Hypothalamus (tissue), 51 donors: Measurements from ENCODE around the gene TXNDC12.
A peak's percentile ranks its signal among the peaks of the same experiment; 100 is the strongest.
"Not testable (repeated sequence)": the region's sequence is repeated elsewhere in the genome, so short reads cannot be mapped to it uniquely, and the experiment has no call there.

Experiments used
- DNase-seq, 51 donors: peaks; one replicate each; lab custom pipeline; 2025; lab: John Stamatoyannopoulos, UW

The TXNDC12 gene

GRCh38 chr1:52053862-52054261 is 1.1 kb downstream of the TXNDC12 start:
- DNase-seq: no peak

- DNase-seq: not testable (repeated sequence)
Observed at GRCh38 chr1:52049337-52049736, 5.7 kb downstream of the TXNDC12 start.

- not testable (repeated sequence) for DNase-seq
Observed at GRCh38 chr1:52045666-52046195, 9.3 kb downstream of the TXNDC12 start.

DNA sequence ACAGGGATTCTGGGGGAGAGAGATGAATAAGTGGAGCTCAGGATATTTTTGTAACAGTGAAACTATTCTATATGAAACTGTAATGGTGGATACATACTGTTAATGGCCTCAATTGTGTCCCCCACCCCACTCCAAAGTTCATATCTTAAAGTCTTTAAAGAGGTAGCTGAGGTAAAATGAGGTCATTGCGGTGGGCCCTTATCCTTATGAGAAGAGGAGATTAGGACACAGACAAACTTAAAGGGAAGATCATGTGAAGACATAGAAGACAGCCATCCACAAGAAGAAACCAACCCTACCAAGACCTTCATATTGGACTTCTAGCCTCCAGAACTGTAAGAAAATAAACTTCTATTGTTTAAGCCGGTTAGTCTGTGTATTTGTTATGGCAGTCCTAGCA is 9.8 kb downstream of the TXNDC12 start:
- no peak for DNase-seq

DNA sequence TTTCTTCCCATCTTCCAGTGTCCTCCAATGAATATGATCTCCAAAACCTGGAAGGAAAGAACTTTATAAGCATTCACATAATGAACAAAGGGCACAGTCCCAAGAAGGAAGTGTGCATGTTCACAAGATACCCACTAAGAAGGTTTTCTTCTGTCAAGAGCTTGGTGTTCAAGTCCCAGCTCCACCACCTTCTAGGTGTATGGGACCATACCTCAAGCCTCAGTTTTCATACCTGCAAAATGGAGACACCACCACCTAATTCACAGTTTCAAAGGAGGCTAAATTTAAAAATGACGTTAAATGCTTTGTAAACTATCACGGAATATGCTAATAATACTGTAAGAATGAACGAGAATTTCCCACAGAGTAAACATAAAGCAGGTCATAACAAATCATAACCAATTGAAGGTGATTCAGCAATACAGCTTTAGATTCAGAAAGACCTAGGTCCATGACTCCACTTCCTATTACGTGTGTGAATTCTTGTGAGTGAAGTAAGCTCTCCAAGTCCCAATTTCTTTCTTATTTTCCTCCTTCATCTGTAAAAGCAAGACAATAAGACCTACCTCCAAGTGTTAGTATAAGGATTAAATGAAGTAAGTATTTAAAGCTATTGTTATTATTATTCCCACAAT is 13.3 kb downstream of the TXNDC12 start:
- no peak for DNase-seq

DNA sequence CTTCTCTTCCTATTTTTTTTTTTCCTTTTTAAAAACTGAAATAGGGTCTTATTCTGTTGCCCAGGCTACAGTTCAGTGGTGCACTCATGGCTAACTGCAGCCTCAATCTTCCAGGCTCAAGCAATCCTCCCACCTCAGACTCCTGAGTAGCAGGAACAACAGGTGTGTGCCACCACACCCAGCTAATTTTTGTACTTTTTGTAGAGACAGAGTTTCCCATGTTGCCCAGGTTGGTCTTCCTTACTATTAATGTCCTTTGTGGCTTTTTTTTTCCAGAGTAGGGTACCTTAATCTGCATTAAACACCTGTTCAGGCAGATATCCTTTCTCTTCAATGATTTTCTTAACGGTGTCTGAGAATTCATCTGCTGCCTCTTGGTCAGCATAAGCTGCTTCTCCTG is 17.1 kb downstream of the TXNDC12 start:
- DNase-seq: no peak

- DNase-seq: no peak
Observed at GRCh38 chr1:52037402-52037814, 17.6 kb downstream of the TXNDC12 start.

GRCh38 chr1:52034050-52034384 is 21.0 kb downstream of the TXNDC12 start:
- DNase-seq: no peak

DNA sequence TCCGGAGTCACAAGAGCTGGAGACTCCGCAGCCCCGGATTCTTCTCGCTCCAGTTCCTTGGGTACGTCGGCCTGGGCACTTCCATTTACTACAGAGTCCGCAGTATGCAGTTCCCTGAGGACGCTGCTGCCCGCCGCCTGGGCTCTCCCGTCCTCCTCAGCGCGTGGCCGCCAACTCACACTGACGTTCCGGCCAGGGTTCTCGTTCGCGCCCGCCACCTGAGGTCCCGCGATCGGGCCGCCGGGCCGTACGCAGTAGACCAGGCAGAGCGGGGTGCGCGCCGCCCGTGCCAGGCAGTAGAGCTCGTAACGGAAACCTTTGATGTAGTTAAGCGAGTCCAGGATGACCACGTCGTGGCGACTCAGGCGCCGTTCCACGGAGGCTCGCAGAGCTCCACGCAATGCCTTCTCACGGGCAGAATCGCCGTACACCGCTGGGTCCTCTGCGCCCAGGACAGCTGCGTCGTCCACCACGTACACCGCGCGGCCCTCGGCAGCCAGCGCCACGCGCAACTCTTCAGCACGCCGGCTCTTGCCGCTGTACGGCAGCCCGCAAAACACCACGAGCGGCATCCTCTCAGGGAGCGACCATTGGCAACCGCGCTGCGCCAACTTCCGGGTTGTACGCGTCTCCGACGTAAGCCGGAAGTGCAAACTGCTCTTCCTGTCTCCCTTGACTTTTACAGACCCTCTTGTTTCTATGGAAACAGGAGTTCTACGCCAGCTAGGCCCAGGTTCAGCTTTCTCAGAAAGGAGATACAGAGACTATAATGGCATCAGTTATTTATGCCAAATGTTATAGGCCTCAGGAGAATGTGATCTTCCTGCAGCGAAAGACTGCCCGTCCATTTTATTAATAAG is 21.6 kb downstream of the TXNDC12 start, which contains the start of gene KTI12:
Gene KTI12, minus strand, starts transcription at position 621 of the 860 bp plus-strand sequence. Its CDS starts 49 bp downstream, at position 572.
- peak; percentile 24 to 91 (median 72) for DNase-seq

DNA sequence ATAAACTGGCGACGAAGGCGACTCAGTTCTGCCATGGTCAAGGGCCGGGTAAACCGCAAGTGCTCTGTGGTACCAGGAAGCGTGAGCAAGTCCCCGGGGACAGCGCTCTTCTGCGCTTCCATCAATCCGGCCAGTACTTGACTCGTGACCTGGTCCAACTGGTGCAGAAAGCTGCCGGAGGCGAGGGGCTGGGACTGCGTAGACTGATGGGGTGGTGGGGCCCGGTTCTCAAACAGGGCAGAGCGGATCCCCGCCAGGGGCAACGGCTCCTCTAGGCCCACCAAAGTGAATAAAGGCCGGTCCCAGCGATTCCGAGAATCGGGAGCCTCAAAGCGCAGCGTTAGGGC is 22.2 kb downstream of the TXNDC12 start:
- DNase-seq: peak in 22 of 51 donors; percentile 3 to 51 (median 24)

DNA sequence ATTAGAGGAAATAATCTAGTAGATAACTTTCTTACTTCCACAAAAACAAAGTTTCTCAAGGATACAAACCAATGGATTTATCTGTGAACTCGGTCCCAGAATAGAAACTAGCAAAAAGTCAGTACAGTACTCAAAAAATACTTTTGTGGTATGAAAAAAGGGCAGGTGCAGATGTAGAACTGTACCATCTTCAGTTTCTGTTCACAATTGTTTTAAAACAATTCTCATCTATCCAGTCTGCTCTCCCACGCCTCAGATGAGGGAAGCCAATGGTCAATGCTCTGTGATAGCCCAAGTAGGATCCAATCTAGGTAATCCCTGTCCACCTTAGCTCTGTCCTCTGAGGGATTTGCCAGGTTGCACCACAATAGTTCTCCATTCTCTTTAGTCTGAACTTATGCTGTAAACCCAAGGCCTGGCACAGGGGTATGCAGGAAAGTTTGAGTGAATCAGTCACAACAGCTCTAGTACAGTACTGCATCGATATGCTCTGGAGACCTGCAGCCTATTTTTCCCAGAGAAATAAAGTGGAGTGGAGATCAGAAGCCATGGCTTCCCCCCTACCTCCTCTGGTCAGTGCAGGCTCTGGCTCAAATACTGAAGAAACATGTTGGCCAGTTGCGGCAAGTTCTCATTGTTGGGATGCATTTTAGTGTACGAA is 22.7 kb downstream of the TXNDC12 start:
- no peak for DNase-seq

DNA sequence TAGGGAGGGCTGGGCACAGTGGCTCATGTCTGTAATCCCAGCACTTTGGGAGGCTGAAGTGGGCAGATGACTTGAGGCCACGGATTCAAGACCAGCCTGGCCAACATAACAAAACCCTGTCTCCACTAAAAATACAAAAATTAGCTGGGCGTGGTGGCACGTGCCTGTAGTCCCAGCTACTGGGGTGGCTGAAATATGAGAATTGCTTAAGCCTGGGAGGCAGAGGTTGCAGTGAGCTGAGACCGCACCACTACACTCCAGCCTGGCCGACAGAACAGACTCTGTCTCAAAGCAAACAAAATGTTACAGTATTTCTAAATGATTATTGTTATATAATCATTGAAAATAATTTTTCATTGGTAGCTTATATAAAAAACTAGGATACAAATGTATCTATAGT is 26.2 kb downstream of the TXNDC12 start:
- DNase-seq: not testable (repeated sequence)

GRCh38 chr1:52028328-52028727 is 26.7 kb downstream of the TXNDC12 start:
- DNase-seq: no peak

- DNase-seq: no peak
Observed at GRCh38 chr1:52026278-52026677, 28.7 kb downstream of the TXNDC12 start.

DNA sequence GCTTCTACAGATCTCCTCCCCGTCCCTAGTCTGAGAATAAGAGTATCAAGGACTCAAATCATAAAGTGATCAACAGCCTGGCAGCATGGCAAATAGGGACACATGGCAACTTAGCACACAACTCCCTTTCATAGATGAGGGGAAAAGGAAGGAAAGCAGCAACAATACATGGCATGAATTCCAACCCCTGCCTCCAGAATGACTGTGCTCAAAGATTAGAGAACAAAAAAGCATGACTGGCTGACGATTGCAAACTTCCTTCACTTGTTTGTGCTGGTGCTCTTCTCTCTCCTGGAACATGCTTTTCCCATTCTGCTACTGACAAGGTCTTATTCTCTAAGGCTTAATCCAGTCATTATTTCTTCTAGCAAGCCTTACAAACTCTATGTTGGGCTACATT is 32.9 kb downstream of the TXNDC12 start:
- no peak for DNase-seq

- DNase-seq: no peak
Observed at GRCh38 chr1:52008071-52008809, 46.8 kb downstream of the TXNDC12 start.

GRCh38 chr1:52007215-52008002 is 47.6 kb downstream of the TXNDC12 start:
- DNase-seq: no peak

GRCh38 chr1:52006081-52006553 is 48.9 kb downstream of the TXNDC12 start:
- not testable (repeated sequence) for DNase-seq

DNA sequence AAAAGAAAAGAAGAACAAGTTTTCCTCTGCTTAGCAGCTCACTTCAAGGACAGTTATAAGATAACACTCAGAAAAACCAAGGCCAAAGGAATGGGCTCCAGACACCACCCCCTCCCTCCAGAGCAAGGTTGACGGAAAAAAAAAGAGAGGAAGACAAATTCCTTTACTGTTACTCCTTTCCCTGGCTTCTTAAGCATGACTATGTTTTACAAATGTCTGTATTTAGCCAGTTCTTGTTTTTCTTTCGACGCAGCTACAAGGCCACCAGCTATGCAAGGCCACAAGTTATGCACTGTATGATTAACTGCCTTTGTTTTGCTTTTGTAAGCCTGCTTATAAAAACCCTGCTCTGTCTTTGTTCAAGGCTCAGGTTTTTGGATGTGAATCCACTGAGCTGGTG is 49.4 kb downstream of the TXNDC12 start:
- DNase-seq: not testable (repeated sequence)

GRCh38 chr1:52003877-52004276 is 51.1 kb downstream of the TXNDC12 start:
- no peak for DNase-seq
